Ishikawa (cell line): ENCODE results near the gene ESPL1.

Experiments used
- CEBPB ChIP-seq: IDR thresholded peaks from 2 replicates; pipeline ENCODE4 v1.6.1; 2012
- CREB1 ChIP-seq: IDR thresholded peaks from 2 replicates; pipeline ENCODE4 v1.6.1; 2012; ENCODE audit warnings: low read depth
- EGR1 ChIP-seq: IDR thresholded peaks from 2 replicates; pipeline ENCODE4 v1.6.1; 2012
- EP300 ChIP-seq: IDR thresholded peaks from 2 replicates; pipeline ENCODE4 v1.6.1; 2012; ENCODE audit warnings: borderline replicate concordance
- FOXM1 ChIP-seq: IDR thresholded peaks from 2 replicates; pipeline ENCODE4 v1.6.1; 2012; ENCODE audit warnings: low read depth, borderline replicate concordance
- MAX ChIP-seq: IDR thresholded peaks from 2 replicates; pipeline ENCODE4 v1.6.1; 2012
- NFIC ChIP-seq: IDR thresholded peaks from 2 replicates; pipeline ENCODE4 v1.6.1; 2012
- RAD21 ChIP-seq: IDR thresholded peaks from 2 replicates; pipeline ENCODE4 v1.6.1; 2012; ENCODE audit warnings: low read depth
- TCF12 ChIP-seq: IDR thresholded peaks from 2 replicates; pipeline ENCODE4 v1.6.1; 2012; ENCODE audit warnings: low read depth
- TEAD4 ChIP-seq: IDR thresholded peaks from 2 replicates; pipeline ENCODE4 v1.6.1; 2012
- USF1 ChIP-seq: IDR thresholded peaks from 2 replicates; pipeline ENCODE4 v1.6.1; 2012
- YY1 ChIP-seq: IDR thresholded peaks from 2 replicates; pipeline ENCODE4 v1.6.1; 2012; ENCODE audit warnings: low read depth
- ZBTB7A ChIP-seq: IDR thresholded peaks from 2 replicates; pipeline ENCODE4 v1.6.1; 2012; ENCODE audit warnings: low read depth
- TF ChIP-seq, protein P1 (sequence below): IDR thresholded peaks from 2 replicates; pipeline ENCODE4 v1.6.1; 2012; ENCODE audit warnings: low read depth, mild to moderate bottlenecking

GRCh38 chr12:53295070-53295890 lies 27.2 kb downstream of the ESPL1 start, which contains the start of gene PFDN5:
- TF ChIP-seq YY1 (peak; percentile 97), CEBPB (no peak), EP300 (peak; percentile 24; the same call in 1 of the 2 replicates), RAD21 (peak; percentile 17; the same call in 1 of the 2 replicates), USF1 (0 out of 2 replicates have a peak, but pooled peaks have one; percentile 2), MAX (peak; percentile 89), CREB1 (no peak), FOXM1 (no peak), TEAD4 (peak; percentile 5; the same call in 1 of the 2 replicates), EGR1 (peak; percentile 9; the same call in 1 of the 2 replicates), NFIC (peak; percentile 20), TCF12 (peak; percentile 66; the same call in 1 of the 2 replicates), ZBTB7A (no peak)
- TF ChIP-seq, protein P1, sequence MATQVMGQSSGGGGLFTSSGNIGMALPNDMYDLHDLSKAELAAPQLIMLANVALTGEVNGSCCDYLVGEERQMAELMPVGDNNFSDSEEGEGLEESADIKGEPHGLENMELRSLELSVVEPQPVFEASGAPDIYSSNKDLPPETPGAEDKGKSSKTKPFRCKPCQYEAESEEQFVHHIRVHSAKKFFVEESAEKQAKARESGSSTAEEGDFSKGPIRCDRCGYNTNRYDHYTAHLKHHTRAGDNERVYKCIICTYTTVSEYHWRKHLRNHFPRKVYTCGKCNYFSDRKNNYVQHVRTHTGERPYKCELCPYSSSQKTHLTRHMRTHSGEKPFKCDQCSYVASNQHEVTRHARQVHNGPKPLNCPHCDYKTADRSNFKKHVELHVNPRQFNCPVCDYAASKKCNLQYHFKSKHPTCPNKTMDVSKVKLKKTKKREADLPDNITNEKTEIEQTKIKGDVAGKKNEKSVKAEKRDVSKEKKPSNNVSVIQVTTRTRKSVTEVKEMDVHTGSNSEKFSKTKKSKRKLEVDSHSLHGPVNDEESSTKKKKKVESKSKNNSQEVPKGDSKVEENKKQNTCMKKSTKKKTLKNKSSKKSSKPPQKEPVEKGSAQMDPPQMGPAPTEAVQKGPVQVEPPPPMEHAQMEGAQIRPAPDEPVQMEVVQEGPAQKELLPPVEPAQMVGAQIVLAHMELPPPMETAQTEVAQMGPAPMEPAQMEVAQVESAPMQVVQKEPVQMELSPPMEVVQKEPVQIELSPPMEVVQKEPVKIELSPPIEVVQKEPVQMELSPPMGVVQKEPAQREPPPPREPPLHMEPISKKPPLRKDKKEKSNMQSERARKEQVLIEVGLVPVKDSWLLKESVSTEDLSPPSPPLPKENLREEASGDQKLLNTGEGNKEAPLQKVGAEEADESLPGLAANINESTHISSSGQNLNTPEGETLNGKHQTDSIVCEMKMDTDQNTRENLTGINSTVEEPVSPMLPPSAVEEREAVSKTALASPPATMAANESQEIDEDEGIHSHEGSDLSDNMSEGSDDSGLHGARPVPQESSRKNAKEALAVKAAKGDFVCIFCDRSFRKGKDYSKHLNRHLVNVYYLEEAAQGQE = 0 out of 2 replicates have a peak, but pooled peaks have one; percentile 26
